Common myeloid progenitor, CD34-positive (primary cell): ENCODE data around the gene MSLN.

Experiments used
- CTCF ChIA-PET: fragments of 350-600 bp; sonication (Branson Sonifier 250); formaldehyde crosslinking; loops from one replicate; lab custom pipeline; 2021; ENCODE audit warnings: antibody characterized with exemption; lab: Charles Lee
- POLR2A ChIA-PET: fragments of 350-600 bp; sonication (Branson Sonifier 250); formaldehyde crosslinking; loops from one replicate; lab custom pipeline; 2021; ENCODE audit warnings: antibody characterized with exemption; lab: Charles Lee
- DNase-seq, 3 donors: peaks; one replicate each; pipeline versions ENCODE4 v3.0.0 to v3.0.0-alpha.2; 2013
- H3K27ac ChIP-seq, 2 experiments: 1 replicate in 1 of 2; 2 replicates in 1 of 2; pipeline ENCODE4 v1.7.0; 2013; ENCODE audit warnings: inconsistent platforms in 2 of 2, low read length in 2 of 2, mild to moderate bottlenecking in 2 of 2, low read depth in 1 of 2, moderate library complexity in 1 of 2; ENCODE audit not compliant: severe bottlenecking in 2 of 2, insufficient read depth in 1 of 2, poor library complexity in 1 of 2
- H3K27me3 ChIP-seq, 5 experiments: replicated peaks in 2 of 5; 1 replicate in 3 of 5; 2 replicates in 2 of 5; pipeline versions ENCODE4 v1.6.1 to v1.7.0; 2013; ENCODE audit warnings: low read length in 4 of 5, mild to moderate bottlenecking in 2 of 5, moderate library complexity in 2 of 5, inconsistent platforms in 1 of 5; ENCODE audit not compliant: insufficient read depth in 5 of 5, control insufficient read depth in 4 of 5
- H3K36me3 ChIP-seq, 4 experiments: 1 replicate in 2 of 4; 2 replicates in 2 of 4; pipeline versions ENCODE4 v1.6.1 to v1.7.0; 2013; ENCODE audit warnings: low read length in 3 of 4, control low read depth in 1 of 4, mild to moderate bottlenecking in 1 of 4; ENCODE audit not compliant: control insufficient read depth in 4 of 4, insufficient read depth in 4 of 4
- H3K4me1 ChIP-seq, 4 experiments: 1 replicate in 3 of 4; 2 replicates in 1 of 4; pipeline versions ENCODE4 v1.6.1 to v1.7.1; 2013; ENCODE audit warnings: low read length in 3 of 4, mild to moderate bottlenecking in 3 of 4, control low read depth in 1 of 4, inconsistent platforms in 1 of 4, moderate library complexity in 1 of 4; ENCODE audit not compliant: control insufficient read depth in 4 of 4, insufficient read depth in 4 of 4; ENCODE audit errors: control extremely low read depth in 1 of 4
- H3K4me3 ChIP-seq, 7 experiments: 1 replicate in 4 of 7; 2 replicates in 3 of 7; pipeline versions ENCODE4 v1.5.1 to v1.7.0; 2013; ENCODE audit warnings: mild to moderate bottlenecking in 7 of 7, low read length in 6 of 7, moderate library complexity in 6 of 7, inconsistent platforms in 2 of 7, low read depth in 2 of 7, control low read depth in 1 of 7; ENCODE audit not compliant: insufficient read depth in 4 of 7, control insufficient read depth in 1 of 7; ENCODE audit errors: extremely low read depth in 1 of 7
- H3K9me3 ChIP-seq, 5 experiments: 1 replicate in 4 of 5; 2 replicates in 1 of 5; pipeline versions ENCODE4 v1.6.1 to v1.7.1; 2013; ENCODE audit warnings: low read length in 4 of 5, mild to moderate bottlenecking in 2 of 5, inconsistent platforms in 1 of 5, low read depth in 1 of 5, moderate library complexity in 1 of 5; ENCODE audit not compliant: control insufficient read depth in 4 of 5, insufficient read depth in 2 of 5; ENCODE audit errors: control extremely low read depth in 1 of 5
- WGBS: methylation state at CpG from one replicate; pipeline ENCODE4 v1.1.5; 2013; ENCODE audit not compliant: insufficient coverage; 5-methylcytosine and 5-hydroxymethylcytosine counted together

MSLN gene

GRCh38 chr16:776824-777223 is 16.3 kb downstream of the MSLN start:
- Histone ChIP-seq H3K9me3 (no peaks in the 10 kb centered on the region), H3K4me1 (peaks cover 0 to 14% (median 6%) of the 10 kb centered on the region in 4 experiments), H3K36me3 (no peaks in the 10 kb centered on the region), H3K4me3 (no peak overlapping the region), H3K27ac (no peak overlapping the region), H3K27me3 (peaks cover 0 to 15% (median 3%) of the 10 kb centered on the region in 5 experiments)
- ChIA-PET POLR2A (no interaction called here), CTCF (interaction anchor here (0.9 to 1.5 kb wide), 2 partner anchors 8 to 65 kb away, joined by 3 to 4 read pairs; no protein-coding TSS in a partner anchor)
- no peak for DNase-seq
- 98% methylated on average over 8 of the region's 9 CpGs for WGBS

DNA sequence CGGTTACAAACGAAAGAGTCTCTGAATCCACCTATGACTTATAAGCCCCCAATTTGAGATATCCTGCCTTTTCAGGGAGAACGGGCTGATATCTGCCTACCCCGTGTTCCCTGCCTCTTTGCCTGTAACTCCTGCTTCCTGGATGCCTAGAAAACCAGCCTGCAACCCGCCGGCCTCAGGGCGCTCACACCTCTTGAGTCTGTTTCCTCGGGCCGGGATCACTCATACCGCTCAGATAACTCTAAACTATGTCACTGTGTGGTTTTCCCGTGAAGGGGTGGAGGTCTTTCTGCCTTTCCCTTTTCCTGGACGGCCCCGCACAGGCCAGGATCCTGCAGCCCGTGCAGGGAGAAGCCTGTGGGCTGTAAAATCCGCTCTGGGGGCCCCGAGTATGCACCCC is 17.3 kb downstream of the MSLN start:
- no peak overlapping the region for H3K4me3 ChIP-seq
- CTCF ChIA-PET: no interaction called here

GRCh38 chr16:778447-778846 is 17.9 kb downstream of the MSLN start:
- H3K9me3 ChIP-seq: no peaks in the 10 kb centered on the region
- H3K27ac ChIP-seq: no peak overlapping the region
- H3K36me3 ChIP-seq: no peaks in the 10 kb centered on the region
- CTCF ChIA-PET: no interaction called here
- no peak overlapping the region for H3K4me3 ChIP-seq
- H3K27me3 ChIP-seq: peaks cover 0 to 18% (median 3%) of the 10 kb centered on the region in 5 experiments
- WGBS: 95% methylated on average over 11 of the region's 11 CpGs
- H3K4me1 ChIP-seq: peaks cover 0 to 14% (median 6%) of the 10 kb centered on the region in 4 experiments
- POLR2A ChIA-PET: no interaction called here
- no peak for DNase-seq

More for the DNA sequence above, 17.3 kb downstream of the MSLN start:
- H3K27me3 ChIP-seq: peaks cover 0 to 18% (median 3%) of the 10 kb centered on the region in 5 experiments
- 18% methylated on average over 13 of the region's 16 CpGs for WGBS
- no peaks in the 10 kb centered on the region for H3K9me3 ChIP-seq
- no peak overlapping the region for H3K27ac ChIP-seq
- peaks cover 0 to 14% (median 6%) of the 10 kb centered on the region in 4 experiments for H3K4me1 ChIP-seq
- H3K36me3 ChIP-seq: no peaks in the 10 kb centered on the region
- DNase-seq: no peak
- POLR2A ChIA-PET: no interaction called here

DNA sequence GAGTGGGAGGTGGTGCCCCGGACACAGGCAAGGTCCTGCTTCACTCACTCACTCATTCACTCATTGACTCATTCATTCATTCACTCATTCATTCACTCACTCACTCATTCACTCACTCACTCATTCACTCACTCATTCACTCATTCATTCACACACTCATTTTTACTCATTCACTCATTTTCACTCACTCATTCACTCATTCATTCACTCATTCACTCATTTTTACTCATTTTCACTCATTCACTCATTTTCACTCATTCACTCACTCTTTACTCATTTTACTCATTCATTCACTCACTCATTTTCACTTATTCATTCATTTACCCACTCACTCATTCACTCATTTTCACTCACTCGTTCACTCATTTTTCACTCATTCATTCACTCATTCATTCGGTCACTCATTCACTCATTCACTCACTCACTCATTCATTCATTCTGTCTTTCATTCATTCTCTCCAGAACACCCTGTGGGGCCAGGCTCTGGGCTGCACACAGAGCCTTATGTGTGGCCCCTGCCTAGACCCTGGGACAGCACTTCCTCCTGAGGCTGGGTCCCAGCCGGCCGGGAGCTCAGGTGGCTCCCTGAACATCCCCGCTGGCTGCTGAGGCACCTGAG is 18.5 kb downstream of the MSLN start:
- Histone ChIP-seq H3K4me1 (peaks cover 0 to 14% (median 6%) of the 10 kb centered on the region in 4 experiments), H3K27ac (no peak overlapping the region), H3K27me3 (peaks cover 0 to 18% (median 3%) of the 10 kb centered on the region in 5 experiments), H3K9me3 (no peaks in the 10 kb centered on the region), H3K36me3 (no peaks in the 10 kb centered on the region), H3K4me3 (no peak overlapping the region)
- POLR2A ChIA-PET: no interaction called here
- CTCF ChIA-PET: no interaction called here
- no peak for DNase-seq
- 91% methylated on average over 5 of the region's 6 CpGs for WGBS

DNA sequence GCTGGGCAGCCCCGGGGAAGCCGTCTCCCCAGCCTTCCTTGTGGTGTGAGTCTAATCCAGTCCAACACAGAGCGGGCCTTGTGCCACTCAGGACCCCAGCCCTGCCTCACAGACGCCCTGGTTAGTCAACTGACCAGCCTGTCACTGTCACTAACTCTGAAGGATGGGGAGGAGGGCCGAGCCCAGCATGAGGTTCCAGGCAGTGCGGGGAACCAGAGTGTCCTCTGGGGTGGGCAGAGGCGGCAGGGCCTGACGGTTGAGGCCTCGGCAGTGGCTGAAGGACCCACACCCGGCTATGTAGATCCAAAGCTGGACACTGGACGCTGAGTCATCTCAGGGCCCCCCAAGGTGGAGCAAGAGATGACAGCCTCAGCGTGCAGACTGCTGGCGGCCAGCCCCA is 19.0 kb downstream of the MSLN start:
- Histone ChIP-seq H3K27ac (no peak overlapping the region), H3K36me3 (peaks cover 0 to 1% (median 0%) of the 10 kb centered on the region in 4 experiments), H3K27me3 (peaks cover 0 to 18% (median 3%) of the 10 kb centered on the region in 5 experiments), H3K4me1 (peaks cover 0 to 14% (median 6%) of the 10 kb centered on the region in 4 experiments), H3K9me3 (no peaks in the 10 kb centered on the region), H3K4me3 (no peak overlapping the region)
- DNase-seq: no peak
- ChIA-PET POLR2A (no interaction called here), CTCF (interaction anchor here (1.1 to 1.6 kb wide), 2 partner anchors 22 to 35 kb away, joined by 3 read pairs; no protein-coding TSS in a partner anchor)
- WGBS: 87% methylated on average over 7 of the region's 13 CpGs

GRCh38 chr16:780296-780695 is 19.8 kb downstream of the MSLN start:
- Histone ChIP-seq H3K27ac (no peak overlapping the region), H3K9me3 (no peaks in the 10 kb centered on the region), H3K4me3 (no peak overlapping the region), H3K4me1 (peaks cover 0 to 14% (median 7%) of the 10 kb centered on the region in 4 experiments), H3K36me3 (peaks cover 0 to 9% (median 1%) of the 10 kb centered on the region in 4 experiments), H3K27me3 (peaks cover 0 to 18% (median 3%) of the 10 kb centered on the region in 5 experiments)
- ChIA-PET CTCF (interaction anchor here (1.1 to 1.6 kb wide), 4 partner anchors 21 to 68 kb away, joined by 3 to 6 read pairs (median 4); no protein-coding TSS in a partner anchor), POLR2A (no interaction called here)
- DNase-seq: no peak
- 96% methylated on average over 16 of the region's 16 CpGs for WGBS

- peaks cover 0 to 18% (median 3%) of the 10 kb centered on the region in 5 experiments for H3K27me3 ChIP-seq
- no peak overlapping the region for H3K4me3 ChIP-seq
- WGBS: 75% methylated on average over 12 of the region's 19 CpGs
- H3K27ac ChIP-seq: no peak overlapping the region
- no peaks in the 10 kb centered on the region for H3K9me3 ChIP-seq
- peaks cover 0 to 14% (median 10%) of the 10 kb centered on the region in 4 experiments for H3K4me1 ChIP-seq
- DNase-seq: no peak
- POLR2A ChIA-PET: no interaction called here
- CTCF ChIA-PET: interaction anchor here (0.9 to 1.6 kb wide), 4 partner anchors 33 to 79 kb away, joined by 3 to 5 read pairs (median 4); partner anchors contain the start of gene CIAO3
- peaks cover 0 to 19% (median 8%) of the 10 kb centered on the region in 4 experiments for H3K36me3 ChIP-seq
Measured at GRCh38 chr16:781346-782010, 20.9 kb downstream of the MSLN start.
